Neural crest cell (in vitro differentiated cells): ENCODE measurements around the gene ASTN2. TPM values are rescaled to one million over a fixed set of nuclear protein-coding genes. Genes with fewer than 3 reads are reported as not detected.
"Not testable (repeated sequence)": the region's sequence is repeated elsewhere in the genome, so short reads cannot be mapped to it uniquely, and the experiment has no call there.

Experiments
- DNase-seq: peaks from one replicate; pipeline ENCODE4 v3.0.0; 2021; ENCODE audit warnings: low read depth, mixed read lengths, low spot score
- H3K27ac Mint-ChIP-seq: one replicate; pipeline ENCODE4 v1.8.0; 2021; ENCODE audit warnings: mild to moderate bottlenecking, mixed read lengths; ENCODE audit not compliant: unreplicated experiment
- H3K27me3 Mint-ChIP-seq: 2 replicates; pipeline ENCODE4 v1.8.0; 2021; ENCODE audit warnings: low read depth, mild to moderate bottlenecking, mixed read lengths
- H3K36me3 Mint-ChIP-seq: 2 replicates; pipeline ENCODE4 v1.8.0; 2021; ENCODE audit warnings: low read depth, mild to moderate bottlenecking, mixed read lengths
- H3K4me1 Mint-ChIP-seq: 2 replicates; pipeline ENCODE4 v1.8.0; 2021; ENCODE audit warnings: mixed read lengths
- H3K4me3 Mint-ChIP-seq: one replicate; pipeline ENCODE4 v1.8.0; 2021; ENCODE audit warnings: mild to moderate bottlenecking, mixed read lengths
- H3K9me3 Mint-ChIP-seq: 2 replicates; pipeline ENCODE4 v1.8.0; 2021; ENCODE audit warnings: mixed read lengths
- total RNA-seq: library from RNA; stranded (reverse); gene quantifications from 2 replicates; pipeline ENCODE4 v1.2.1, GENCODE V29; 2021
- TF ChIP-seq, protein P1 (sequence below): fragments of 200-600 bp; sonication (generic); conservative IDR thresholded peaks from 2 replicates; pipeline ENCODE4 v1.5.0; 2021; ENCODE audit warnings: antibody characterized with exemption, mild to moderate bottlenecking

ASTN2 gene
- total RNA-seq, 1 donor from 2014 or later = 7.3 TPM

- DNase-seq = no peak
- peaks cover 11% of the 10 kb centered on the region for H3K4me1 Mint-ChIP-seq
- TF ChIP-seq, protein P1, sequence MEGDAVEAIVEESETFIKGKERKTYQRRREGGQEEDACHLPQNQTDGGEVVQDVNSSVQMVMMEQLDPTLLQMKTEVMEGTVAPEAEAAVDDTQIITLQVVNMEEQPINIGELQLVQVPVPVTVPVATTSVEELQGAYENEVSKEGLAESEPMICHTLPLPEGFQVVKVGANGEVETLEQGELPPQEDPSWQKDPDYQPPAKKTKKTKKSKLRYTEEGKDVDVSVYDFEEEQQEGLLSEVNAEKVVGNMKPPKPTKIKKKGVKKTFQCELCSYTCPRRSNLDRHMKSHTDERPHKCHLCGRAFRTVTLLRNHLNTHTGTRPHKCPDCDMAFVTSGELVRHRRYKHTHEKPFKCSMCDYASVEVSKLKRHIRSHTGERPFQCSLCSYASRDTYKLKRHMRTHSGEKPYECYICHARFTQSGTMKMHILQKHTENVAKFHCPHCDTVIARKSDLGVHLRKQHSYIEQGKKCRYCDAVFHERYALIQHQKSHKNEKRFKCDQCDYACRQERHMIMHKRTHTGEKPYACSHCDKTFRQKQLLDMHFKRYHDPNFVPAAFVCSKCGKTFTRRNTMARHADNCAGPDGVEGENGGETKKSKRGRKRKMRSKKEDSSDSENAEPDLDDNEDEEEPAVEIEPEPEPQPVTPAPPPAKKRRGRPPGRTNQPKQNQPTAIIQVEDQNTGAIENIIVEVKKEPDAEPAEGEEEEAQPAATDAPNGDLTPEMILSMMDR = no peak
- no peak overlapping the region for H3K4me3 Mint-ChIP-seq
- no peaks in the 10 kb centered on the region for H3K27me3 Mint-ChIP-seq
- no peak overlapping the region for H3K27ac Mint-ChIP-seq
- H3K36me3 Mint-ChIP-seq = peaks cover 5% of the 10 kb centered on the region
- peaks cover 7% of the 10 kb centered on the region for H3K9me3 Mint-ChIP-seq
Observed at GRCh38 chr9:116461632-116462031, 953.2 kb downstream of the ASTN2 start.

DNA sequence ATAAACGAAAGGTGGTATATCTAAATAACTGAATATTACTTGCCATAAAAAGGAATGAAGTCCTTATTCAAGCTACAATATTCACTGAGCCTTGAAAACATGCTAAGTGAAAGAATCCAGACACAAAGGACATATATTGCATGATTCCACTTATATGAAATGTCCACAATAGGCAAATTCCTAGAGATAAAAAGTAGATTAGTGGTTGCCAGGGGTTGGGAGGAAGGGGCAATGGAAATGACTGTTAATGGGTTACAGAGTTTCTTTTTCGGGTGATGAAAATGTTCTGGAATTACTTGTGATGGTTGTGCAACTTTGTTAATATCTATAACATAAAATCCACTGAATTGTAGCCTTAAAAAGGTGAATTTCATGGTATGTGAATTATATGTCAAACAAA is 954.8 kb downstream of the ASTN2 start:
- Mint-ChIP-seq H3K27me3 (no peaks in the 10 kb centered on the region), H3K36me3 (peaks cover 14% of the 10 kb centered on the region), H3K9me3 (peaks cover 14% of the 10 kb centered on the region), H3K4me1 (peaks cover 8% of the 10 kb centered on the region), H3K4me3 (no peak overlapping the region), H3K27ac (no peak overlapping the region)
- no peak for DNase-seq
- TF ChIP-seq, protein P1 = no peak

DNA sequence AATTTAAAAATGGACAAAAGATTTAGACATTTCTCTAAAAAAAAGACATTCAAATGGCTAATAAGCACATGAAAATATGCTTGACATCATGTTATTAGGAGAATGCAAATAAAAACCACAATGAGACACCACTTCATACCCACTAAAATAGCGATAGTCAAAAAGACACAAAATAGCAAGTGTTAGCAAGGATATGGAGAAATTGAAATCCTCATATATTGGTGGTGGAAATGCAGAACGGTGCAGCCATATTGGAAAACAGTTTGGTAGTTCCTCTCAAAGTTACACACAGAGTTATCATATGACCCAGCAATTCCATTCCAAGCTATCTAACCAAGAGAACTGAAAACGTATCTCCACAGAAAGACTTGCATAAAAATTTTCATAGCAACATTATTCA is 955.3 kb downstream of the ASTN2 start:
- H3K9me3 Mint-ChIP-seq = peaks cover 14% of the 10 kb centered on the region
- peaks cover 4% of the 10 kb centered on the region for H3K4me1 Mint-ChIP-seq
- no peaks in the 10 kb centered on the region for H3K27me3 Mint-ChIP-seq
- no peak overlapping the region for H3K27ac Mint-ChIP-seq
- H3K4me3 Mint-ChIP-seq = no peak overlapping the region
- no peak for DNase-seq
- TF ChIP-seq, protein P1 = no peak
- peaks cover 14% of the 10 kb centered on the region for H3K36me3 Mint-ChIP-seq

- H3K4me1 Mint-ChIP-seq = peaks cover 3% of the 10 kb centered on the region
- peaks cover 13% of the 10 kb centered on the region for H3K36me3 Mint-ChIP-seq
- TF ChIP-seq, protein P1 = no peak
- H3K9me3 Mint-ChIP-seq = peaks cover 14% of the 10 kb centered on the region
- no peak overlapping the region for H3K4me3 Mint-ChIP-seq
- DNase-seq = no peak
- H3K27ac Mint-ChIP-seq = no peak overlapping the region
- H3K27me3 Mint-ChIP-seq = no peaks in the 10 kb centered on the region
Observed at GRCh38 chr9:116456490-116457088, 958.3 kb downstream of the ASTN2 start.

DNA sequence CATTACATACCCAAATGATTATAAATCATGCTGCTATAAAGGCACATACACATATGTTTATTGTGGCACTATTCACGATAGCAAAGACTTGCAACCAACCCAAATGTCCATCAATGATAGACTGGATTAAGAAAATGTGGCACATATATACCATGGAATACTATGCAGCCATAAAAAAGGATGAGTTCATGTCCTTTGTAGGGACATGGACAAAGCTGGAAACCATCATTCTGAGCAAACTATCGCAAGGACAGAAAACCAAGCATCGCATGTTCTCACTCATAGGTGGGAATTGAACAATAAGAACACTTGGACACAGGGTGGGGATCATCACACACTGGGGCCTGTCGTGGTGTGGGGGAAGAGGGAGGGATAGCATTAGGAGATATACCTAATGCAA is 960.3 kb downstream of the ASTN2 start:
- H3K27ac Mint-ChIP-seq, DNase-seq, H3K27me3 Mint-ChIP-seq, H3K4me1 Mint-ChIP-seq, H3K4me3 Mint-ChIP-seq: not testable (repeated sequence)
- Mint-ChIP-seq H3K9me3 (peaks cover 14% of the 10 kb centered on the region), H3K36me3 (peaks cover 12% of the 10 kb centered on the region)

DNA sequence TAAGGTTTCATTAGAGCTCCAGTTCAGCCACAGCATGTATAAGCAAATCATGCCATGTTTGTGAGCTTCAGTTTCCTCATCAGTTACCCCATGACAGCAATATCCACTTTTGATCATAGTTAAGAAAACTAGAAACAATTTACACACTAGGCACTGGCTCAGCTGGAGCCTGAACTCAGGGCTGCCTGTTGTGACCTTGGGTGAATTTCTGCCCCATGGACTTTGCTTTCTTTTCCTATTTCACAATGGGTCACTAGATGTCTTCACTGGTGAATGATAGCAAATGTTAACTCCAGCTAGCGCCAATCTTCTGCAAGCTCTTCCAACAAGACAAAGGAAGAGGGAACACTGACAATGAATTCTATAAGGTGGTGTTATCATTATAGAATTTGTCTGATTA is 961.1 kb downstream of the ASTN2 start:
- TF ChIP-seq, protein P1 = no peak
- H3K4me1 Mint-ChIP-seq = peaks cover 3% of the 10 kb centered on the region
- peaks cover 12% of the 10 kb centered on the region for H3K36me3 Mint-ChIP-seq
- H3K27ac Mint-ChIP-seq = no peak overlapping the region
- no peaks in the 10 kb centered on the region for H3K27me3 Mint-ChIP-seq
- DNase-seq = no peak
- H3K4me3 Mint-ChIP-seq = no peak overlapping the region
- peaks cover 14% of the 10 kb centered on the region for H3K9me3 Mint-ChIP-seq
